HL-60 (cell line): ENCODE results near the gene SEMA4G.

Experiments used
- POLR2AphosphoS5 ChIP-seq: IDR thresholded peaks from 2 replicates; pipeline ENCODE4 v1.6.1; 2012; ENCODE audit warnings: low read depth
- TF ChIP-seq, protein P1 (sequence below): IDR thresholded peaks from one replicate; pipeline ENCODE4 v1.5.1; 2011; ENCODE audit warnings: low read length, control low read depth, inconsistent platforms; ENCODE audit not compliant: insufficient read depth
- TF ChIP-seq, protein P2 (sequence below): IDR thresholded peaks from 2 replicates; pipeline ENCODE4 v1.6.1; 2012; ENCODE audit warnings: low read depth; ENCODE audit not compliant: insufficient replicate concordance

DNA sequence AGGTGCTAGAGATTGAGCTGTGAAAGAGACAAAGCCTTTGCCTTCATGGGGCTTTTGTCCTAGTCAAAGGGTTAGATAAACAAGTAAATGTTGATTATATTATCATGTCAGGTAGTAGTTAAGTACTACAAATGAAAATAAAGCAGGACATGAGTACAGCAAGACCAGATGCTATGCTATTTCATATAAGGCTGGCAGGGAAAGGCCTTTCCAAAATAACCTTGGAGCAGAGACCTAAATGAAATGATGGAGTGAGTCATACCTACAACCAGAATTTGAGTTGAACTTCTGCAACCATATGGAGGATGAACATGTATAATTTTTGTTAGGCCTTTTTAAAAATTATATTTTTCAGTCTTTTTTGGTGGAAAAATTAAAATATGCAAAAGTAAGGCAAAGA is 23.6 kb upstream of the SEMA4G start:
- TF ChIP-seq, protein P1, sequence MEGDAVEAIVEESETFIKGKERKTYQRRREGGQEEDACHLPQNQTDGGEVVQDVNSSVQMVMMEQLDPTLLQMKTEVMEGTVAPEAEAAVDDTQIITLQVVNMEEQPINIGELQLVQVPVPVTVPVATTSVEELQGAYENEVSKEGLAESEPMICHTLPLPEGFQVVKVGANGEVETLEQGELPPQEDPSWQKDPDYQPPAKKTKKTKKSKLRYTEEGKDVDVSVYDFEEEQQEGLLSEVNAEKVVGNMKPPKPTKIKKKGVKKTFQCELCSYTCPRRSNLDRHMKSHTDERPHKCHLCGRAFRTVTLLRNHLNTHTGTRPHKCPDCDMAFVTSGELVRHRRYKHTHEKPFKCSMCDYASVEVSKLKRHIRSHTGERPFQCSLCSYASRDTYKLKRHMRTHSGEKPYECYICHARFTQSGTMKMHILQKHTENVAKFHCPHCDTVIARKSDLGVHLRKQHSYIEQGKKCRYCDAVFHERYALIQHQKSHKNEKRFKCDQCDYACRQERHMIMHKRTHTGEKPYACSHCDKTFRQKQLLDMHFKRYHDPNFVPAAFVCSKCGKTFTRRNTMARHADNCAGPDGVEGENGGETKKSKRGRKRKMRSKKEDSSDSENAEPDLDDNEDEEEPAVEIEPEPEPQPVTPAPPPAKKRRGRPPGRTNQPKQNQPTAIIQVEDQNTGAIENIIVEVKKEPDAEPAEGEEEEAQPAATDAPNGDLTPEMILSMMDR: no peak
- no peak for TF ChIP-seq POLR2AphosphoS5
- TF ChIP-seq, protein P2, sequence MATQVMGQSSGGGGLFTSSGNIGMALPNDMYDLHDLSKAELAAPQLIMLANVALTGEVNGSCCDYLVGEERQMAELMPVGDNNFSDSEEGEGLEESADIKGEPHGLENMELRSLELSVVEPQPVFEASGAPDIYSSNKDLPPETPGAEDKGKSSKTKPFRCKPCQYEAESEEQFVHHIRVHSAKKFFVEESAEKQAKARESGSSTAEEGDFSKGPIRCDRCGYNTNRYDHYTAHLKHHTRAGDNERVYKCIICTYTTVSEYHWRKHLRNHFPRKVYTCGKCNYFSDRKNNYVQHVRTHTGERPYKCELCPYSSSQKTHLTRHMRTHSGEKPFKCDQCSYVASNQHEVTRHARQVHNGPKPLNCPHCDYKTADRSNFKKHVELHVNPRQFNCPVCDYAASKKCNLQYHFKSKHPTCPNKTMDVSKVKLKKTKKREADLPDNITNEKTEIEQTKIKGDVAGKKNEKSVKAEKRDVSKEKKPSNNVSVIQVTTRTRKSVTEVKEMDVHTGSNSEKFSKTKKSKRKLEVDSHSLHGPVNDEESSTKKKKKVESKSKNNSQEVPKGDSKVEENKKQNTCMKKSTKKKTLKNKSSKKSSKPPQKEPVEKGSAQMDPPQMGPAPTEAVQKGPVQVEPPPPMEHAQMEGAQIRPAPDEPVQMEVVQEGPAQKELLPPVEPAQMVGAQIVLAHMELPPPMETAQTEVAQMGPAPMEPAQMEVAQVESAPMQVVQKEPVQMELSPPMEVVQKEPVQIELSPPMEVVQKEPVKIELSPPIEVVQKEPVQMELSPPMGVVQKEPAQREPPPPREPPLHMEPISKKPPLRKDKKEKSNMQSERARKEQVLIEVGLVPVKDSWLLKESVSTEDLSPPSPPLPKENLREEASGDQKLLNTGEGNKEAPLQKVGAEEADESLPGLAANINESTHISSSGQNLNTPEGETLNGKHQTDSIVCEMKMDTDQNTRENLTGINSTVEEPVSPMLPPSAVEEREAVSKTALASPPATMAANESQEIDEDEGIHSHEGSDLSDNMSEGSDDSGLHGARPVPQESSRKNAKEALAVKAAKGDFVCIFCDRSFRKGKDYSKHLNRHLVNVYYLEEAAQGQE: no peak
